Fibroblast of lung (primary cell): ENCODE measurements around the gene CDK10. TPM values are rescaled to one million over a fixed set of nuclear protein-coding genes. Genes with fewer than 3 reads are reported as not detected.

Source experiments
- DNase-seq, 2 donors: peaks; one replicate each; pipeline versions ENCODE4 v3.0.0 to v3.0.0-alpha.2; 2010; ENCODE audit warnings: low read depth in 2 of 2
- H2AFZ ChIP-seq: 2 replicates; pipeline ENCODE4 v1.5.1; 2012; ENCODE audit warnings: low read length, control low read depth, inconsistent platforms
- H3K27ac ChIP-seq: 2 replicates; pipeline ENCODE4 v1.5.1; 2011; ENCODE audit warnings: low read length, control low read depth; ENCODE audit not compliant: insufficient read depth
- H3K27me3 ChIP-seq: 2 replicates; pipeline ENCODE4 v1.5.1; 2011; ENCODE audit warnings: mild to moderate bottlenecking, low read length; ENCODE audit not compliant: control insufficient read depth, insufficient read depth
- H3K36me3 ChIP-seq: 2 replicates; pipeline ENCODE4 v1.5.1; 2011; ENCODE audit warnings: low read length; ENCODE audit not compliant: control insufficient read depth, insufficient read depth
- H3K4me1 ChIP-seq: 2 replicates; pipeline ENCODE4 v1.5.1; 2011; ENCODE audit warnings: low read length; ENCODE audit not compliant: control insufficient read depth, insufficient read depth; ENCODE audit errors: extremely low read depth
- H3K4me2 ChIP-seq: 2 replicates; pipeline ENCODE4 v1.5.1; 2011; ENCODE audit warnings: low read length, control low read depth; ENCODE audit not compliant: insufficient read depth; ENCODE audit errors: extremely low read depth
- H3K4me3 ChIP-seq, 4 experiments: fragments of 200-600 bp in 1 of 4; sonication (generic) in 1 of 4; replicated peaks in 1 of 4; 2 replicates each; pipeline ENCODE4 v1.5.1; 2011 to 2016; ENCODE audit warnings: low read length in 4 of 4, low read depth in 3 of 4, mild to moderate bottlenecking in 3 of 4, control low read depth in 2 of 4, inconsistent platforms in 1 of 4, mixed read lengths in 1 of 4; ENCODE audit not compliant: insufficient read depth in 1 of 4; ENCODE audit errors: control extremely low read depth in 1 of 4
- H3K79me2 ChIP-seq: 2 replicates; pipeline ENCODE4 v1.5.1; 2012; ENCODE audit warnings: mild to moderate bottlenecking, low read length, inconsistent platforms; ENCODE audit not compliant: control insufficient read depth, insufficient read depth
- H3K9ac ChIP-seq: 2 replicates; pipeline ENCODE4 v1.5.1; 2011; ENCODE audit warnings: mild to moderate bottlenecking, low read length, control low read depth; ENCODE audit not compliant: insufficient read depth
- H3K9me3 ChIP-seq: 2 replicates; pipeline ENCODE4 v1.5.1; 2012; ENCODE audit warnings: low read depth, low read length; ENCODE audit not compliant: control insufficient read depth, insufficient read depth
- H4K20me1 ChIP-seq: 2 replicates; pipeline ENCODE4 v1.5.1; 2011; ENCODE audit warnings: low read length; ENCODE audit not compliant: control insufficient read depth, insufficient read depth; ENCODE audit errors: extremely low read depth
- CTCF ChIP-seq, 2 donors: IDR thresholded peaks in 1 of 2; conservative IDR thresholded peaks in 1 of 2; 1 replicate in 1 of 2; 2 replicates in 1 of 2; pipeline ENCODE4 v1.5.1; 2011 to 2012; ENCODE audit warnings: low read length in 2 of 2, control low read depth in 1 of 2, inconsistent platforms in 1 of 2, low read depth in 1 of 2, mild to moderate bottlenecking in 1 of 2
- EZH2 ChIP-seq: IDR thresholded peaks from 2 replicates; pipeline ENCODE4 v1.5.1; 2012; ENCODE audit warnings: low read length, control low read depth, mild to moderate bottlenecking; ENCODE audit errors: missing control alignments
- polyA plus RNA-seq, 2 donors: library from polyadenylated mRNA; depleted of rRNA in 1 of 2; stranded (reverse) in 1 of 2; unstranded in 1 of 2; fragments of >200 nt; gene quantifications; 2 replicates each; pipeline ENCODE4 v1.2.1, GENCODE V29; 2011 to 2012; ENCODE audit warnings: missing spikeins in 1 of 2
- total RNA-seq: library from RNA; depleted of rRNA; stranded (reverse); fragments of >200 nt; gene quantifications from 2 replicates; pipeline ENCODE4 v1.2.1, GENCODE V29; 2014

The CDK10 gene
- total and polyA plus RNA-seq, 2 donors (not counting 1 experiment from before 2014, with no cell fraction given): 22.9 to 41.9 TPM

- H3K27ac ChIP-seq: no peak overlapping the region
- no peaks in the 10 kb centered on the region for H3K79me2 ChIP-seq
- no peaks in the 10 kb centered on the region for H4K20me1 ChIP-seq
- no peaks in the 10 kb centered on the region for H3K9me3 ChIP-seq
- H3K4me3 ChIP-seq: no peak overlapping the region
- TF ChIP-seq CTCF (conservative IDR thresholded peaks at IDR 0.05 in 1 of 2, IDR thresholded peaks at IDR 0.05 in 1 of 2; ENCODE audit: low read depth in 1 of 2, low read length in 2 of 2): no peak
- no peak for TF ChIP-seq EZH2
- no peaks in the 10 kb centered on the region for H3K27me3 ChIP-seq
- no peak for DNase-seq
- no peak overlapping the region for H3K9ac ChIP-seq
- H3K4me2 ChIP-seq: no peak overlapping the region
- no peaks in the 10 kb centered on the region for H3K4me1 ChIP-seq
- no peak overlapping the region for H2AFZ ChIP-seq
- peaks cover 47% of the 10 kb centered on the region for H3K36me3 ChIP-seq
Measured at GRCh38 chr16:89733322-89733721, 46.8 kb downstream of the CDK10 start.

GRCh38 chr16:89733792-89734191, 47.3 kb downstream of the CDK10 start:
- Histone ChIP-seq H3K27me3 (no peaks in the 10 kb centered on the region), H3K36me3 (peaks cover 48% of the 10 kb centered on the region), H3K9me3 (no peaks in the 10 kb centered on the region), H3K79me2 (no peaks in the 10 kb centered on the region), H2AFZ (no peak overlapping the region), H3K4me2 (no peak overlapping the region), H3K9ac (no peak overlapping the region), H3K27ac (no peak overlapping the region), H4K20me1 (no peaks in the 10 kb centered on the region), H3K4me1 (no peaks in the 10 kb centered on the region), H3K4me3 (no peak overlapping the region)
- TF ChIP-seq CTCF (conservative IDR thresholded peaks at IDR 0.05 in 1 of 2, IDR thresholded peaks at IDR 0.05 in 1 of 2; ENCODE audit: low read depth in 1 of 2, low read length in 2 of 2): no peak
- DNase-seq: no peak

- Histone ChIP-seq H3K4me3 (no peak overlapping the region), H3K36me3 (peaks cover 40% of the 10 kb centered on the region), H3K9me3 (no peaks in the 10 kb centered on the region), H3K4me2 (no peak overlapping the region), H3K4me1 (no peaks in the 10 kb centered on the region), H3K27ac (no peak overlapping the region), H4K20me1 (no peaks in the 10 kb centered on the region), H3K9ac (no peak overlapping the region), H2AFZ (no peak overlapping the region), H3K79me2 (no peaks in the 10 kb centered on the region), H3K27me3 (no peaks in the 10 kb centered on the region)
- no peak for DNase-seq
- TF ChIP-seq CTCF (conservative IDR thresholded peaks at IDR 0.05 in 1 of 2, IDR thresholded peaks at IDR 0.05 in 1 of 2; ENCODE audit: low read depth in 1 of 2, low read length in 2 of 2) (no peak), EZH2 (no peak)
Measured at GRCh38 chr16:89736554-89736953, 50.1 kb downstream of the CDK10 start.
